Lung (tissue), 12 donors: Measurements from ENCODE around the gene MED12L. TPM values are rescaled to one million over a fixed set of nuclear protein-coding genes. Genes with fewer than 3 reads are reported as not detected.

ENCODE experiments used
- ATAC-seq: fragments of 200-7000 bp; cut with Tn5 transposase; one replicate; pipeline ENCODE4 v1.9.1; 2020; ENCODE audit warnings: moderate number of reproducible peaks; ENCODE audit not compliant: insufficient read depth, low FRiP score
- DNase-seq, 3 donors: peaks; one replicate each; pipeline ENCODE4 v3.0.0-alpha.2; 2013 to 2017
- H3K27ac ChIP-seq, 2 donors: one replicate each; pipeline ENCODE4 v1.5.1; 2013; ENCODE audit warnings: mild to moderate bottlenecking in 2 of 2, moderate library complexity in 2 of 2, control low read depth in 1 of 2, inconsistent platforms in 1 of 2, low read depth in 1 of 2, low read length in 1 of 2
- H3K27me3 ChIP-seq, 3 donors: one replicate each; pipeline ENCODE4 v1.5.1; 2013; ENCODE audit warnings: low read length in 2 of 3; ENCODE audit not compliant: control insufficient read depth in 3 of 3, insufficient read depth in 3 of 3
- H3K36me3 ChIP-seq, 4 donors: one replicate each; pipeline ENCODE4 v1.5.1; 2013; ENCODE audit warnings: low read length in 4 of 4, mild to moderate bottlenecking in 1 of 4, moderate library complexity in 1 of 4; ENCODE audit not compliant: control insufficient read depth in 4 of 4, insufficient read depth in 4 of 4
- H3K4me1 ChIP-seq, 5 donors: one replicate each; pipeline ENCODE4 v1.5.1; 2013; ENCODE audit warnings: low read length in 5 of 5, mild to moderate bottlenecking in 2 of 5, moderate library complexity in 1 of 5; ENCODE audit not compliant: control insufficient read depth in 5 of 5, insufficient read depth in 5 of 5
- H3K4me3 ChIP-seq: one replicate; pipeline ENCODE4 v1.5.1; 2013; ENCODE audit warnings: mild to moderate bottlenecking, control low read depth, moderate library complexity
- H3K9ac ChIP-seq, 2 donors: one replicate each; pipeline ENCODE4 v1.5.1; 2013; ENCODE audit warnings: low read length in 2 of 2, control low read depth in 1 of 2; ENCODE audit not compliant: insufficient read depth in 1 of 2
- H3K9me3 ChIP-seq, 4 donors: one replicate each; pipeline ENCODE4 v1.5.1; 2013; ENCODE audit warnings: low read length in 3 of 4, mild to moderate bottlenecking in 1 of 4, moderate library complexity in 1 of 4; ENCODE audit not compliant: control insufficient read depth in 4 of 4, insufficient read depth in 3 of 4
- WGBS, 2 donors: extraction: QIAGEN DNeasy Blood & Tissue Kit; methylation state at CpG; one replicate each; pipeline ENCODE4 v1.1.7; 2013; 5-methylcytosine and 5-hydroxymethylcytosine counted together
- polyA plus RNA-seq, 2 donors: library from polyadenylated mRNA; stranded (reverse); fragments of 200-250 nt; gene quantifications; one replicate each; pipeline ENCODE4 v1.2.1, GENCODE V29; 2013
- total RNA-seq, 2 donors: library from RNA; depleted of rRNA in 1 of 2; stranded (reverse); fragments of >200 nt in 1 of 2; gene quantifications; one replicate each; pipeline ENCODE4 v1.2.1, GENCODE V29; 2014 to 2021
- TF ChIP-seq, protein P1 (sequence below): IDR thresholded peaks from 2 replicates; pipeline ENCODE4 v1.5.1; 2012; ENCODE audit warnings: mild to moderate bottlenecking; ENCODE audit errors: control extremely low read depth, extremely low read depth
- donor health status: control.
- donor health status: control.
- donor health status: Bipolar disorder and iron deficiency.
- donor health status: healthy.
- donor health status: DM: yes; HTN: yes; CAD: no.

MED12L gene
- total and polyA plus RNA-seq, 4 donors: 0.02 to 0.82 (median 0.30) TPM

DNA sequence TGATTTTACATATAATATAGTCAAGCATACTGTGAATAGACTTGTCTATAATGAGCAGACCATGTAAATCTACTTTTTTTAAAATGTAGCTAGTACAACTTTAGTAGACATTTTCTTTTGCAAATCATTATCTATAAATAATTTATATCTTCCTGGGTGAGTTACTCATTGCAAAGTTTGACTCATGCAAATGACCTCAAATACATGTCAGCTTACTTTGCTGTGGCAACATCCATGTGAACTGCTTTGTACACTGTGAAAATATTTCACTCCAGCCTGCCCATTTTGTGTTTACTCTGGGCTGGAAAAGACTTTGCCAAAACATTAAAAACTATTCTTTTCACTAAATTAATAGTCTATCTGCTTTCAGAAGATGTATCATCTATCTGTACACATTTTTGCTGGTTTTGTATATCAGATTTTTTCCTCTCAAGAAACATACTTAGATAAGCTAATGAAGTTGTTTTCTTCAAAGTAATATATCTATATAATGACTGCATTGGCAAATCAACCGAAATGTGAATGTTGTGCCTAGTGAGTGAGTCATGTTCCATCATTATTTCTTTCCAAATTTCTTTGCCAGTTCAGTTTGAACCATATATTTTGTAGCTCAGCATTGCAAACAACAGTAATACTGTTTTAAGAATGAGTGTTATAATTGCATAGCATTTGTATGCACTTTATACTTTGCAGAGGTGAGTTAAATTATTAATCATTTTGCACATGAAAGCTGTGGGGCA, 348.9 kb downstream of the MED12L start:
- no peaks in the 10 kb centered on the region for H3K9me3 ChIP-seq
- TF ChIP-seq, protein P1, sequence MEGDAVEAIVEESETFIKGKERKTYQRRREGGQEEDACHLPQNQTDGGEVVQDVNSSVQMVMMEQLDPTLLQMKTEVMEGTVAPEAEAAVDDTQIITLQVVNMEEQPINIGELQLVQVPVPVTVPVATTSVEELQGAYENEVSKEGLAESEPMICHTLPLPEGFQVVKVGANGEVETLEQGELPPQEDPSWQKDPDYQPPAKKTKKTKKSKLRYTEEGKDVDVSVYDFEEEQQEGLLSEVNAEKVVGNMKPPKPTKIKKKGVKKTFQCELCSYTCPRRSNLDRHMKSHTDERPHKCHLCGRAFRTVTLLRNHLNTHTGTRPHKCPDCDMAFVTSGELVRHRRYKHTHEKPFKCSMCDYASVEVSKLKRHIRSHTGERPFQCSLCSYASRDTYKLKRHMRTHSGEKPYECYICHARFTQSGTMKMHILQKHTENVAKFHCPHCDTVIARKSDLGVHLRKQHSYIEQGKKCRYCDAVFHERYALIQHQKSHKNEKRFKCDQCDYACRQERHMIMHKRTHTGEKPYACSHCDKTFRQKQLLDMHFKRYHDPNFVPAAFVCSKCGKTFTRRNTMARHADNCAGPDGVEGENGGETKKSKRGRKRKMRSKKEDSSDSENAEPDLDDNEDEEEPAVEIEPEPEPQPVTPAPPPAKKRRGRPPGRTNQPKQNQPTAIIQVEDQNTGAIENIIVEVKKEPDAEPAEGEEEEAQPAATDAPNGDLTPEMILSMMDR: no peak
- 54 to 86% methylated on average over 1 of the region's 1 CpG for WGBS, 2 donors
- peak in 2 of 3 donors; percentile 35 to 50 for DNase-seq
- no peak overlapping the region for H3K4me3 ChIP-seq
- no peak overlapping the region for H3K27ac ChIP-seq
- no peak overlapping the region for H3K9ac ChIP-seq
- H3K4me1 ChIP-seq: peaks cover 0 to 3% (median 0%) of the 10 kb centered on the region in 5 donors
- peaks cover 0 to 22% (median 7%) of the 10 kb centered on the region in 4 donors for H3K36me3 ChIP-seq
- H3K27me3 ChIP-seq: no peaks in the 10 kb centered on the region
- ATAC-seq: peak; percentile 41

DNA sequence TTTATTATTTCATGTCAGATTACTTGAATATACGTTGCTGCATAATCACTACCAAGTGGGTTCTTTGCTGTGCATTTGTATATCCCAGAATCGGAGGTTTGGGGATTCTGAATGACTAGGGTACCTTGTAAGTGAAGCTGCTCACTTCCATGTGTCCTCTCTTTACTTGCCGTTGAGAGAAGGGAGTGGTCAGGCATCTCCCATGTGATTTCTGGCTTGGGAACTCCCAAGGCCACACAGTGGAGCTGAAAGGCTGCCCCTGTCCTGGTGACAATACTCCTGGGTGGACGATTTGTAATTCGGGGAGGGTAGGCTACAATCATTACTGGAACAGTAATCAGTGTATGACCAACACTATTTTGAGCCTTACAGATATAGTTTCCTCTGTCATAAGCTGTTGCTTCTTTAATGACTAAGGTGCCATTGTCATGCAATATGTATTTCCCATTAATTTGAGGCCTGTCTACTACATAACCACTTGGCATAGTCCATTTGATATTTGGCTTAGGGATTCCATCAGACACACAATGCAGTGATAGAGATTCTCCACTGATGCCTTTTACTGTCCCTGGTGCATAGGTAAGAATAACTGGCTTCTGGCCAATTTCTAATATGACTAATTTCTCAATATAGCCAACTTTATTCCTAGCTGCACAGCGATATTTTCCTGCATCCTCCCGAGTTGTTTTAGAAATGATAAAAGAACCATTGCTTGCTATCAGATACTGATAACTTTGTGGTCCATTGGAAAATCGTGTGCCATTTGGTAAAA, 351.4 kb downstream of the MED12L start:
- no peaks in the 10 kb centered on the region for H3K9me3 ChIP-seq
- H3K4me1 ChIP-seq: peaks cover 0 to 6% (median 0%) of the 10 kb centered on the region in 5 donors
- H3K27ac ChIP-seq: no peak overlapping the region
- no peak overlapping the region for H3K4me3 ChIP-seq
- no peak for DNase-seq
- no peak for ATAC-seq
- H3K27me3 ChIP-seq: no peaks in the 10 kb centered on the region
- H3K9ac ChIP-seq: no peak overlapping the region
- H3K36me3 ChIP-seq: peaks cover 0 to 20% (median 7%) of the 10 kb centered on the region in 4 donors
- 88 to 91% methylated on average over 8 of the region's 8 CpGs for WGBS, 2 donors
- TF ChIP-seq, protein P1: no peak

DNA sequence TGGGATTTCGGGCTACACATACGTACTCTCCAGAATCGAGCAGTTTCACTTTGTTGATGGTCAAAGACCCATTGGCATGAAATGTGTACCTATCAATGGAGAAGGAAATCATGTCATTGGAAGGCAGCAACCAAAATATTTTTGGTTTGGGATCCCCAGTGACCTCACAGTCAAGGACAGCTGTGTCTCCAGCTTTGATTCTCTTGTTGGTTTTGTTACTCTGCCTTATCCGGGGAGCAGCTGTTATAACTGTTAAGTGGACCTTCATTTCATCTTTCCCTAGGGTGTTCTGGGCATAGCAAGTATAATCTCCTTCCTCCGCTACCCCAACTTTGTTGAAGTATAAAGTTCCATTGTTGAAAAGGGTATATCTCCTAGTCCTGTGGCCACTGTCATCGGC, 352.4 kb downstream of the MED12L start:
- peaks cover 0 to 6% (median 0%) of the 10 kb centered on the region in 5 donors for H3K4me1 ChIP-seq
- no peak overlapping the region for H3K4me3 ChIP-seq
- DNase-seq (no peak), ATAC-seq (no peak)
- H3K36me3 ChIP-seq: peaks cover 0 to 19% (median 8%) of the 10 kb centered on the region in 4 donors
- H3K27ac ChIP-seq: no peak overlapping the region
- H3K9me3 ChIP-seq: no peaks in the 10 kb centered on the region
- TF ChIP-seq, protein P1: no peak
- no peak overlapping the region for H3K9ac ChIP-seq
- 90 to 96% methylated on average over 6 of the region's 6 CpGs for WGBS, 2 donors
- H3K27me3 ChIP-seq: no peaks in the 10 kb centered on the region
